ENCODE results near the gene ATF6.
A peak's percentile ranks its signal among the peaks of the same experiment; 100 is the strongest.

Gene ATF6

GRCh38 chr1:161943737-161944136, 177.6 kb downstream of the ATF6 start:
- no peak for DNase-seq

GRCh38 chr1:161944381-161944780, 178.3 kb downstream of the ATF6 start:
- DNase-seq, result no peak

- DNase-seq, result no peak
Observed at GRCh38 chr1:161945306-161946060, 179.4 kb downstream of the ATF6 start.

GRCh38 chr1:161946071-161946987, 180.2 kb downstream of the ATF6 start:
- no peak for DNase-seq

GRCh38 chr1:161948435-161948834, 182.3 kb downstream of the ATF6 start:
- DNase-seq, result no peak

- DNase-seq, result no peak
Observed at GRCh38 chr1:161949548-161949947, 183.4 kb downstream of the ATF6 start.

GRCh38 chr1:161950377-161950776, 184.3 kb downstream of the ATF6 start:
- no peak for DNase-seq

- peak in 1 of 4 experiments; percentile 32 for DNase-seq
Observed at GRCh38 chr1:161951646-161952045, 185.5 kb downstream of the ATF6 start.

- peak in 3 of 4 experiments; percentile 48 to 71 (median 49) for DNase-seq
Observed at GRCh38 chr1:161952607-161953172, 186.6 kb downstream of the ATF6 start.

GRCh38 chr1:161953256-161953920, 187.3 kb downstream of the ATF6 start:
- no peak for DNase-seq

- DNase-seq, result peak; percentile 12 to 69 (median 40)
Observed at GRCh38 chr1:161954050-161954449, 187.9 kb downstream of the ATF6 start.

- no peak for DNase-seq
Observed at GRCh38 chr1:161954466-161954865, 188.3 kb downstream of the ATF6 start.

GRCh38 chr1:161955606-161956005, 189.5 kb downstream of the ATF6 start:
- DNase-seq, result no peak

GRCh38 chr1:161956097-161956496, 190.0 kb downstream of the ATF6 start:
- DNase-seq, result no peak

- DNase-seq, result no peak
Observed at GRCh38 chr1:161956930-161957329, 190.8 kb downstream of the ATF6 start.

- DNase-seq, result no peak
Observed at GRCh38 chr1:161958425-161958824, 192.3 kb downstream of the ATF6 start.

- peak in 2 of 4 experiments; percentile 31 to 34 for DNase-seq
Observed at GRCh38 chr1:161962091-161962887, 196.2 kb downstream of the ATF6 start.

- no peak for DNase-seq
Observed at GRCh38 chr1:161966067-161966466, 199.9 kb downstream of the ATF6 start.

- no peak for DNase-seq
Observed at GRCh38 chr1:161970036-161970435, 203.9 kb downstream of the ATF6 start.

GRCh38 chr1:161970633-161971032, 204.5 kb downstream of the ATF6 start:
- DNase-seq, result no peak

GRCh38 chr1:161972828-161973227, 206.7 kb downstream of the ATF6 start:
- no peak for DNase-seq

Data from suppressor macrophage (primary cell).